GM10266 (cell line): ENCODE measurements around the gene TRPM8.

ENCODE experiments used
- DNase-seq: peaks from one replicate; pipeline ENCODE4 v3.0.0; 2012; ENCODE audit errors: extremely low spot score
- CTCF ChIP-seq: IDR thresholded peaks from 2 replicates; pipeline ENCODE4 v1.5.1; 2012; ENCODE audit warnings: mild to moderate bottlenecking, low read depth; ENCODE audit not compliant: control insufficient read depth, insufficient read depth; ENCODE audit errors: missing control alignments

The TRPM8 gene

GRCh38 chr2:233983445-233983844 is 66.3 kb downstream of the TRPM8 start:
- no peak for TF ChIP-seq CTCF
- DNase-seq: no peak

GRCh38 chr2:233988581-233988980 is 71.4 kb downstream of the TRPM8 start:
- TF ChIP-seq CTCF: no peak

GRCh38 chr2:233989221-233989858 is 72.2 kb downstream of the TRPM8 start:
- no peak for DNase-seq
- TF ChIP-seq CTCF: no peak

More at GRCh38 chr2:233988581-233988980, 71.4 kb downstream of the TRPM8 start:
- no peak for DNase-seq

GRCh38 chr2:233990261-233990798 is 73.2 kb downstream of the TRPM8 start:
- no peak for TF ChIP-seq CTCF
- DNase-seq: no peak

GRCh38 chr2:233991196-233991595 is 74.0 kb downstream of the TRPM8 start:
- TF ChIP-seq CTCF: no peak
- DNase-seq: no peak

GRCh38 chr2:233992513-233993217 is 75.5 kb downstream of the TRPM8 start:
- no peak for DNase-seq
- TF ChIP-seq CTCF: no peak

GRCh38 chr2:233993461-233993860 is 76.3 kb downstream of the TRPM8 start:
- DNase-seq: no peak
- TF ChIP-seq CTCF: no peak
